ENCODE measurements around the gene CMTM3. TPM values are rescaled to one million over a fixed set of nuclear protein-coding genes. Genes with fewer than 3 reads are reported as not detected.

Gene CMTM3
- total RNA-seq, 1 donor from 2014 or later = 104 TPM

GRCh38 chr16:66652661-66653360, 48.3 kb downstream of the CMTM3 start:
- no peaks in the 10 kb centered on the region for H3K27me3 Mint-ChIP-seq (ENCODE audit: unreplicated experiment)
- peaks cover 10% of the 10 kb centered on the region for H3K4me1 Mint-ChIP-seq (ENCODE audit: unreplicated experiment)
- H3K36me3 Mint-ChIP-seq (ENCODE audit: unreplicated experiment) = no peaks in the 10 kb centered on the region
- no peak for DNase-seq (ENCODE audit: extremely low spot score, unreplicated experiment)
- no peak overlapping the region for H3K4me3 Mint-ChIP-seq (ENCODE audit: unreplicated experiment)
- H3K9me3 Mint-ChIP-seq (ENCODE audit: unreplicated experiment) = no peaks in the 10 kb centered on the region
- TF ChIP-seq CTCF (IDR thresholded peaks at IDR 0.05) = no peak
- no peak overlapping the region for H3K27ac Mint-ChIP-seq (ENCODE audit: unreplicated experiment)

DNA sequence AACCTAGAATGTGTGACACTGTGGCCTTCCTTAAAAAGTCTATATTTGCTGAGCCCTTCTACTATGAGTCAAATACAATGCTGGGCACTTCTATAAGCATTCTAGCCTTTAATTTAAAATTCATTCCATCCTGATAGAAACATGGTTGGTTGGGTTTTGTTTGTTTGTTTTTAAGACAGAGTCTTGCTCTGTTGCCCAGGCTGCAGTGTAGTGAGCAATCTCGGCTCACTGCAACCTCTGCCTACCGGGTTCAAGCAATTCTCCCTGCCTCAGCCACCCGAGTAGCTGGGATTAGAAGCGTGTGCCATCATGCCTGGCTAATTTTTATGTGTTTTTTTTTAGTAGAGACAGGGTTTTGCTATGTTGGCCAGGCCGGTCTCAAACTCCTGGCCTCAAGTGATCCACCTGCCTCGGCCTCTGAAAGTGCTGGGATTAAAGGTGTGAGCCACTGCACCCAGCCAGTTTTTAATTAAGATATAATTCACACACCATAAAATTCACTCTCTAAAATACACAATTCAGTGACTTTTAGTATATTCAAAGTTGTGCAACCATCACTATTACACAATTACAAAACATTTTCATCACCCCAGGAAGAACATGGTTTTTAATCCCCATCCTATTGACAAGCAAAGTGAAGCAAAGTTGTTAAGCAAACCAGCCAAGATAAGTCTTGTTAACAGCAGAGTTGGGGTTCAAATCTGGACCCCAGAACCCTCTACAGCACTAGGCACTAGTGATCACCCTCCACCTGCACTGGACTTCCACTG, 49.3 kb downstream of the CMTM3 start:
- H3K27me3 Mint-ChIP-seq (ENCODE audit: unreplicated experiment) = no peaks in the 10 kb centered on the region
- no peak for TF ChIP-seq CTCF (IDR thresholded peaks at IDR 0.05)
- no peaks in the 10 kb centered on the region for H3K36me3 Mint-ChIP-seq (ENCODE audit: unreplicated experiment)
- no peak overlapping the region for H3K4me3 Mint-ChIP-seq (ENCODE audit: unreplicated experiment)
- peaks cover 10% of the 10 kb centered on the region for H3K4me1 Mint-ChIP-seq (ENCODE audit: unreplicated experiment)
- no peak overlapping the region for H3K27ac Mint-ChIP-seq (ENCODE audit: unreplicated experiment)
- DNase-seq (ENCODE audit: extremely low spot score, unreplicated experiment) = no peak
- H3K9me3 Mint-ChIP-seq (ENCODE audit: unreplicated experiment) = no peaks in the 10 kb centered on the region

DNA sequence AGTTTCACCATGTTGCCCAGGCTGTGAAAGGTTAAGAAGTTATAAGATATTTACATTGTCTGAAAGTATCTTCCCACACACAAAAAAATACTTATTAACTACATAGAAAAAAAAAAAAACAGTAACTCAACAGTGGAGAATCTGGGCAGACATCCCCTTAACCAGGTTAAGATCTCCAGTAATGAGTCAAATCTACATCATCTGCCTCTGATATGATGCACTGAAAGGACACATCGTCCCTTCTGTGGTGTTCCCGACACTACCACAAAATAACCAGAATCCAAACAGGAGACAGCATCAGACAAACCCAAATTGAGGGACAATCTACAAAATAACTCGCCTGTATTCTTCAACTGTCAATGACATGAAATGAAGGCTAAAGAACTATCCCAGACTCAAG, 52.0 kb downstream of the CMTM3 start:
- peaks cover 16% of the 10 kb centered on the region for H3K4me1 Mint-ChIP-seq (ENCODE audit: unreplicated experiment)
- no peak for DNase-seq (ENCODE audit: extremely low spot score, unreplicated experiment)
- H3K9me3 Mint-ChIP-seq (ENCODE audit: unreplicated experiment) = no peaks in the 10 kb centered on the region
- no peaks in the 10 kb centered on the region for H3K27me3 Mint-ChIP-seq (ENCODE audit: unreplicated experiment)
- no peaks in the 10 kb centered on the region for H3K36me3 Mint-ChIP-seq (ENCODE audit: unreplicated experiment)
- TF ChIP-seq CTCF (IDR thresholded peaks at IDR 0.05) = no peak
- H3K4me3 Mint-ChIP-seq (ENCODE audit: unreplicated experiment) = no peak overlapping the region
- no peak overlapping the region for H3K27ac Mint-ChIP-seq (ENCODE audit: unreplicated experiment)

- Mint-ChIP-seq H3K27ac (ENCODE audit: unreplicated experiment) (no peak overlapping the region), H3K9me3 (ENCODE audit: unreplicated experiment) (no peaks in the 10 kb centered on the region), H3K4me1 (ENCODE audit: unreplicated experiment) (peaks cover 30% of the 10 kb centered on the region), H3K4me3 (ENCODE audit: unreplicated experiment) (no peak overlapping the region), H3K36me3 (ENCODE audit: unreplicated experiment) (no peaks in the 10 kb centered on the region), H3K27me3 (ENCODE audit: unreplicated experiment) (no peaks in the 10 kb centered on the region)
- no peak for TF ChIP-seq CTCF (IDR thresholded peaks at IDR 0.05)
- no peak for DNase-seq (ENCODE audit: extremely low spot score, unreplicated experiment)
These were observed 53.8 kb downstream of the CMTM3 start for GRCh38 chr16:66658143-66658859.

DNA sequence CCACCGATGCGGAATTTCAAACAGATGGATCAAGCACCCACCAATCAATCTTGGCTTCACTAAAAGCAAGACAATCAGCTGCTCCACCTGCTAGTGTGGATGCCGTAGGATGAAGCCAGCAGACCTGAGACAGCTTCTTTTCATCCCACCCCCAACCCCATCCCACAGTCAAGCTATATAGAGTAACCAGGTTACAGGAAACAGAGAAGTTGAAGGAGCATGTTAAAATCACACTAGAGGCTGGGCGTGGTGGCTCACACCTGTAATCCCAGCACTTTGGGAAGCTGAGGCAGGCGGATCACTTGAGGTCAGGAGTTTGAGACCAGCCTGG, 54.3 kb downstream of the CMTM3 start:
- Mint-ChIP-seq H3K36me3 (ENCODE audit: unreplicated experiment) (no peaks in the 10 kb centered on the region), H3K27me3 (ENCODE audit: unreplicated experiment) (no peaks in the 10 kb centered on the region), H3K9me3 (ENCODE audit: unreplicated experiment) (no peaks in the 10 kb centered on the region), H3K27ac (ENCODE audit: unreplicated experiment) (no peak overlapping the region), H3K4me3 (ENCODE audit: unreplicated experiment) (no peak overlapping the region), H3K4me1 (ENCODE audit: unreplicated experiment) (peaks cover 30% of the 10 kb centered on the region)
- no peak for TF ChIP-seq CTCF (IDR thresholded peaks at IDR 0.05)
- no peak for DNase-seq (ENCODE audit: extremely low spot score, unreplicated experiment)
